Measurements from ENCODE around the gene RAB27A.
"Not testable (repeated sequence)": the region's sequence is repeated elsewhere in the genome, so short reads cannot be mapped to it uniquely, and the experiment has no call there.

RAB27A gene

DNA sequence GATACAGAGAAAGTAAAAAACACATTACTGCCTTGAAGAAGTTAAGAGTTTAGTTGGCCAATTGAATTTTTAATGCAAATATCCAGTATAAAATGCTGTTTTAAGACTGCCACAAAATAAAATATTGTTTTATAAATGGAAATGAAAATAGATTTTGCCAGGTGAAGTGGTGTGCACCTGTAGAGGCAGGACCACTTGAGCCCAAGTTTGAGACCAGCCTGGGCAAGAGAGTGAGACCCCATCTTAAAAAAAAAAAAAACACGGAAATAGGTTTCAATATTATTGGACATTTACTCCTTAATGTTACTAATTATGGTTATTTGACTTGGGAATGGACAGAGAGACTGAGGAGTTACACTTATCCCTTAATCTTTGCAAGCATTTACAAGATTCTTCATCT, 31.4 kb upstream of the RAB27A start:
- in situ Hi-C loops (cut with MboI; ENCODE audit: low pct_unique_long_range_greater_than_20kb, low sequenced_read_pairs, unreplicated experiment), result no loop called here
- TF ChIP-seq, protein P1, sequence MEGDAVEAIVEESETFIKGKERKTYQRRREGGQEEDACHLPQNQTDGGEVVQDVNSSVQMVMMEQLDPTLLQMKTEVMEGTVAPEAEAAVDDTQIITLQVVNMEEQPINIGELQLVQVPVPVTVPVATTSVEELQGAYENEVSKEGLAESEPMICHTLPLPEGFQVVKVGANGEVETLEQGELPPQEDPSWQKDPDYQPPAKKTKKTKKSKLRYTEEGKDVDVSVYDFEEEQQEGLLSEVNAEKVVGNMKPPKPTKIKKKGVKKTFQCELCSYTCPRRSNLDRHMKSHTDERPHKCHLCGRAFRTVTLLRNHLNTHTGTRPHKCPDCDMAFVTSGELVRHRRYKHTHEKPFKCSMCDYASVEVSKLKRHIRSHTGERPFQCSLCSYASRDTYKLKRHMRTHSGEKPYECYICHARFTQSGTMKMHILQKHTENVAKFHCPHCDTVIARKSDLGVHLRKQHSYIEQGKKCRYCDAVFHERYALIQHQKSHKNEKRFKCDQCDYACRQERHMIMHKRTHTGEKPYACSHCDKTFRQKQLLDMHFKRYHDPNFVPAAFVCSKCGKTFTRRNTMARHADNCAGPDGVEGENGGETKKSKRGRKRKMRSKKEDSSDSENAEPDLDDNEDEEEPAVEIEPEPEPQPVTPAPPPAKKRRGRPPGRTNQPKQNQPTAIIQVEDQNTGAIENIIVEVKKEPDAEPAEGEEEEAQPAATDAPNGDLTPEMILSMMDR (IDR thresholded peaks at IDR 0.05; ENCODE audit: extremely low read depth, insufficient read depth, missing control alignments), result no peak
- DNase-seq (ENCODE audit: low spot score), result no peak

GRCh38 chr15:55320238-55320550, 30.6 kb upstream of the RAB27A start:
- in situ Hi-C loops (cut with MboI; ENCODE audit: low pct_unique_long_range_greater_than_20kb, low sequenced_read_pairs, unreplicated experiment), result no loop called here
- DNase-seq (ENCODE audit: low spot score), result no peak
- TF ChIP-seq, protein P1 (IDR thresholded peaks at IDR 0.05; ENCODE audit: extremely low read depth, insufficient read depth, missing control alignments), result no peak

GRCh38 chr15:55319537-55320237, 30.1 kb upstream of the RAB27A start:
- TF ChIP-seq, protein P1 (IDR thresholded peaks at IDR 0.05; ENCODE audit: extremely low read depth, insufficient read depth, missing control alignments), result no peak
- in situ Hi-C loops (cut with MboI; ENCODE audit: low pct_unique_long_range_greater_than_20kb, low sequenced_read_pairs, unreplicated experiment), result no loop called here
- peak; percentile 57 for DNase-seq (ENCODE audit: low spot score)

GRCh38 chr15:55318588-55319494, 29.2 kb upstream of the RAB27A start, which contains the start of the genes PIGB and PIGBOS1:
PIGB (plus strand) TSS chr15:55319222; CDS start chr15:55319251, 29 bp downstream.
PIGBOS1 (minus strand) TSS chr15:55319123; CDS start chr15:55317792, 1,331 bp downstream.
- in situ Hi-C loops (cut with MboI; ENCODE audit: low pct_unique_long_range_greater_than_20kb, low sequenced_read_pairs, unreplicated experiment), result no loop called here
- DNase-seq (ENCODE audit: low spot score), result peak; percentile 78
- TF ChIP-seq, protein P1 (IDR thresholded peaks at IDR 0.05; ENCODE audit: extremely low read depth, insufficient read depth, missing control alignments), result no peak

DNA sequence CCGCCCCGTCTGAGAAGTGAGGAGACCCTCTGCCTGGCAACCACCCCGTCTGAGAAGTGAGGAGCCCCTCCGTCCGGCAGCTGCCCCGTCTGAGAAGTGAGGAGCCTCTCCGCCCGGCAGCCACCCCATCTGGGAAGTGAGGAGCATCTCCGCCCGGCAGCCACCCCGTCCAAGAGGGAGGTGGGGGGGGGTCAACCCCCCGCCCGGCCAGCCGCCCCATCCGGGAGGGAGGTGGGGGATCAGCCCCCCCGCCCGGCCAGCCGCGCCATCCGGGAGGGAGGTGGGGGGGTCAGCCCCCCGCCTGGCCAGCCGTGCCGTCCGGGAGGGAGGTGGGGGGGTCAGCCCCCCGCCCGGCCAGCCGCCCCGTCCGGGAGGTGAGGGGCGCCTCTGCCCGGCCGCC, 13.2 kb upstream of the RAB27A start:
- in situ Hi-C loops (cut with MboI; ENCODE audit: low pct_unique_long_range_greater_than_20kb, low sequenced_read_pairs, unreplicated experiment); DNase-seq (ENCODE audit: low spot score): not testable (repeated sequence)

DNA sequence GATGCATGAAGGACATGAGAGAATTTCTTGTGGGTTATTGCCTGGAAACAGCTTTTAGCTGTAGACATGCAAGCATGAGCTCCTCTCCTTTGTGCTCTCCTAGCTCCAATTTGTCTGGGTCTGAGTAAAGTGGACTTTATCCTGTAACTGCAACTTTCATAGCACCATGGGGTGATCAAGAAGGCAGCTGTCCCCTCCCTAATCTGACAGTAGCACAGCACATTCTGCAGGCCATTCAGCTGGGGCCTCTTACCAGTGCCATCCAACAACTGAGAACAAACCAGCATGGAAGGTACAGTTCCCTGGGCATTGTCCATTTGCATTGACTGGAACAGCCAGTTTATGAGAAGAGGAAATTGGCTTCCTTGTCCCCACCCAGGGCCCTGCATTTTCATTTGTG, 7.7 kb upstream of the RAB27A start:
- DNase-seq (ENCODE audit: low spot score), result no peak
- TF ChIP-seq, protein P1 (IDR thresholded peaks at IDR 0.05; ENCODE audit: extremely low read depth, insufficient read depth, missing control alignments), result no peak
- in situ Hi-C loops (cut with MboI; ENCODE audit: low pct_unique_long_range_greater_than_20kb, low sequenced_read_pairs, unreplicated experiment), result no loop called here

Measured in GM13977 (cell line).